Fibroblast of pulmonary artery (primary cell): ENCODE measurements around the gene TRIM52.

ENCODE experiments used
- DNase-seq: peaks from one replicate; pipeline ENCODE4 v3.0.0-alpha.2; 2010; ENCODE audit warnings: low read depth
- H3K4me3 ChIP-seq: replicated peaks from 2 replicates; pipeline ENCODE4 v1.5.1; 2011; ENCODE audit warnings: low read depth, mild to moderate bottlenecking, control low read depth, low read length, moderate library complexity
- TF ChIP-seq, protein P1 (sequence below): IDR thresholded peaks from 2 replicates; pipeline ENCODE4 v1.5.1; 2011; ENCODE audit warnings: mild to moderate bottlenecking, control low read depth, low read length, inconsistent platforms; ENCODE audit errors: missing control alignments

TRIM52 gene

GRCh38 chr5:181261320-181262049, 542 bp upstream of the TRIM52 start:
- TF ChIP-seq, protein P1, sequence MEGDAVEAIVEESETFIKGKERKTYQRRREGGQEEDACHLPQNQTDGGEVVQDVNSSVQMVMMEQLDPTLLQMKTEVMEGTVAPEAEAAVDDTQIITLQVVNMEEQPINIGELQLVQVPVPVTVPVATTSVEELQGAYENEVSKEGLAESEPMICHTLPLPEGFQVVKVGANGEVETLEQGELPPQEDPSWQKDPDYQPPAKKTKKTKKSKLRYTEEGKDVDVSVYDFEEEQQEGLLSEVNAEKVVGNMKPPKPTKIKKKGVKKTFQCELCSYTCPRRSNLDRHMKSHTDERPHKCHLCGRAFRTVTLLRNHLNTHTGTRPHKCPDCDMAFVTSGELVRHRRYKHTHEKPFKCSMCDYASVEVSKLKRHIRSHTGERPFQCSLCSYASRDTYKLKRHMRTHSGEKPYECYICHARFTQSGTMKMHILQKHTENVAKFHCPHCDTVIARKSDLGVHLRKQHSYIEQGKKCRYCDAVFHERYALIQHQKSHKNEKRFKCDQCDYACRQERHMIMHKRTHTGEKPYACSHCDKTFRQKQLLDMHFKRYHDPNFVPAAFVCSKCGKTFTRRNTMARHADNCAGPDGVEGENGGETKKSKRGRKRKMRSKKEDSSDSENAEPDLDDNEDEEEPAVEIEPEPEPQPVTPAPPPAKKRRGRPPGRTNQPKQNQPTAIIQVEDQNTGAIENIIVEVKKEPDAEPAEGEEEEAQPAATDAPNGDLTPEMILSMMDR = no peak
- H3K4me3 ChIP-seq = peak overlapping the region; percentile 95
- peak; percentile 62 for DNase-seq

GRCh38 chr5:181259974-181260719, 796 bp downstream of the TRIM52 start:
- H3K4me3 ChIP-seq = peak overlapping the region; percentile 95
- no peak for DNase-seq
- TF ChIP-seq, protein P1 = no peak

DNA sequence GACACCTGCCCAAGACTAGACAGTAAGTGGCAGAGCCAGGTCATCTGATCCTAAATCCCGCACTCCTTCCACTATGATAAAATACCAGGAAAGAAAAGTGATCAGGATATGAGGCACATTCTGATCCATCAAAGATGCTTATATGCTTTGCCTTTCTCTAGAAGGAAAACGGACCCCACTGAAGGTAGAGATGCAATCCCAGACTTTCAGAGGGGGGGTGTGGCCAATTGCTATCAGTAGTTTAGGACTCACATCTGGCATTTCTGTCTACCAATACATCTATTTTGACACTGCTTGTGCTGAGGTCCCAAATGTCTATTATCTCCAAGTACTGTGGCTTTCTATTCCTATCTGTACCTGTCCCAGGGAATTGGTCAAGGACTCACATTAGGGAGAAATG, 1.7 kb downstream of the TRIM52 start:
- DNase-seq = no peak
- H3K4me3 ChIP-seq = peak overlapping the region; percentile 95
- TF ChIP-seq, protein P1 = no peak

DNA sequence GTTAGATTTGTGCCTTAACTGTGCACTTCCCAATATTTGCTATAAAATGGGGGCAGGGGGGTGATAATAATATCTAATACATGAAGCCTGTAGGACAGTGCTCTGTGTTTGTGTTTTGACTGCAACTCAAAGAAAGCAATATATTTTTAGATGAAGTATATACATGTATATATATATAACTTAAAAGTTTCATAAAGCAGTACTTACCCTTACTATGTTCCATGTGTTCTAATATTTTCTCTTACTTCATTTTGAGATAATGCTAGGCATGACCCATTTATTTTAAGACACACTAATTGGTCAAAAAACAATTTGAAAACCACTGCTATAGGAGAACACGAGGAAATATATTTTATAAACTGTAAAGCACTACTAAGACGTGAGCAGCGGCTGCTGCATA, 2.4 kb downstream of the TRIM52 start:
- TF ChIP-seq, protein P1 = no peak
- peak overlapping the region; percentile 95 for H3K4me3 ChIP-seq
- DNase-seq = no peak

GRCh38 chr5:181255836-181256578, 4.9 kb downstream of the TRIM52 start:
- TF ChIP-seq, protein P1 = no peak
- no peak overlapping the region for H3K4me3 ChIP-seq
- no peak for DNase-seq

DNA sequence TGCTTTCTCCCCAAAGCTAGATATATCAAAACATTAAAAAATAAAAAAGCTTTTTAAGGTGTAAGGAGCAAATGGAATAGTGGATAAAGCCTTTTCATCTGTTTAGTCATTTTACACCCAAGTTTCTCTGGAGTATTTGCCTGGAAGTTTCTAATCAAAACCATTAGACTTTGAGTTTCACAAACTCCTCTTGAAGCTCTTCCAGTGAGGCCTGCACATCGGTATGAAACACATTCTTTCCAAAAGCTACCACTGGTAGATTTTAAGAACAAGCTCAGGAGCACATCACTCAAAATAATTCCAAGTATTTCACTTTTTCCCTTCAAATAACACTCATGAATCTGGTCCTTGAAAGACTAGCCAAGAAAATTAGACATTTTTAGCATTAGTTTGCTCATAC, 5.7 kb downstream of the TRIM52 start:
- TF ChIP-seq, protein P1 = no peak
- no peak for DNase-seq
- H3K4me3 ChIP-seq = no peak overlapping the region
